HepG2 (cell line): ENCODE measurements around the gene UEVLD. TPM values are rescaled to one million over a fixed set of nuclear protein-coding genes. Genes with fewer than 3 reads are reported as not detected.
A peak's percentile ranks its signal among the peaks of the same experiment; 100 is the strongest.

Source experiments
- ATAC-seq: fragments of 200-7000 bp; cut with Tn5 transposase; 3 replicates; pipeline ENCODE4 v1.9.1; 2020; ENCODE audit warnings: mild to moderate bottlenecking, moderate library complexity
- BruUV-seq: library from RNA; stranded (reverse); fragments of 400-500 nt; replicated peaks from 2 replicates; lab custom pipeline; 2021; lab: Mats Ljungman, UMichigan
- CTCF ChIA-PET: fragments of 300-600 bp; formaldehyde crosslinking; extraction: SDS; loops from one replicate; lab custom pipeline; 2021; ENCODE audit warnings: low total read pairs, inconsistent platforms, low intra/inter-chr PET ratio; lab: Yijun Ruan, JAX
- POLR2A ChIA-PET: fragments of 350-600 bp; sonication (Branson Sonifier 250); formaldehyde crosslinking; loops from one replicate; lab custom pipeline; 2020; ENCODE audit warnings: antibody characterized with exemption, inconsistent platforms; lab: Yijun Ruan, JAX
- DNase-seq: peaks from one replicate; pipeline ENCODE4 v3.0.0-alpha.2; 2015; ENCODE audit warnings: low spot score
- FAIRE-seq: peaks from 3 replicates; lab custom pipeline; 2011; peaks lifted over from hg19 to GRCh38; lab: Jason Lieb, UNC
- H2AFZ ChIP-seq: one replicate; pipeline ENCODE4 v1.6.1; 2011; ENCODE audit warnings: low read length, inconsistent platforms
- H3K27ac ChIP-seq: fragments of 300-600 bp; 3 replicates; pipeline ENCODE4 v1.8.0; 2011; ENCODE audit warnings: mixed run types, mild to moderate bottlenecking, mixed read lengths, low read length, inconsistent platforms; ENCODE audit not compliant: insufficient read depth; ENCODE audit errors: extremely low read length
- H3K27me3 ChIP-seq, 2 experiments: fragments of 200-600 bp in 1 of 2; 2 replicates in 1 of 2; 3 replicates in 1 of 2; pipeline versions ENCODE4 v1.6.0 to v1.8.0; 2011; ENCODE audit warnings: low read length in 2 of 2, mild to moderate bottlenecking in 2 of 2, moderate library complexity in 2 of 2, inconsistent platforms in 1 of 2; ENCODE audit not compliant: insufficient read depth in 2 of 2, control insufficient read depth in 1 of 2
- H3K36me3 ChIP-seq, 2 experiments: fragments of 200-600 bp in 1 of 2; replicated peaks in 1 of 2; 2 replicates in 1 of 2; 3 replicates in 1 of 2; pipeline versions ENCODE4 v1.5.1 to v1.8.0; 2011; ENCODE audit warnings: low read length in 2 of 2, inconsistent platforms in 1 of 2; ENCODE audit not compliant: insufficient read depth in 2 of 2, control insufficient read depth in 1 of 2
- H3K4me1 ChIP-seq: 2 replicates; pipeline ENCODE4 v1.5.1; 2012; ENCODE audit warnings: low read length, inconsistent platforms; ENCODE audit not compliant: insufficient read depth
- H3K4me2 ChIP-seq: 2 replicates; pipeline ENCODE4 v1.6.0; 2011; ENCODE audit warnings: low read depth, low read length, inconsistent platforms
- H3K4me3 ChIP-seq, 3 experiments: fragments of 200-600 bp in 1 of 3; sonication (generic), shearing (Covaris generic) in 1 of 3; replicated peaks in 1 of 3; 2 replicates each; pipeline ENCODE4 v1.5.1; 2011 to 2016; ENCODE audit warnings: low read length in 3 of 3, inconsistent platforms in 2 of 3, low read depth in 2 of 3, mild to moderate bottlenecking in 2 of 3, control low read depth in 1 of 3, mixed read lengths in 1 of 3; ENCODE audit not compliant: insufficient read depth in 1 of 3
- H3K79me2 ChIP-seq: one replicate; pipeline ENCODE4 v1.6.1; 2011; ENCODE audit warnings: low read length, inconsistent platforms; ENCODE audit not compliant: insufficient read depth
- H3K9ac ChIP-seq: 2 replicates; pipeline ENCODE4 v1.6.0; 2011; ENCODE audit warnings: mild to moderate bottlenecking, low read depth, low read length, inconsistent platforms; ENCODE audit not compliant: insufficient read depth
- H3K9me3 ChIP-seq: 2 replicates; pipeline ENCODE4 v1.5.1; 2012; ENCODE audit warnings: mild to moderate bottlenecking, low read length
- H4K20me1 ChIP-seq: 2 replicates; pipeline ENCODE4 v1.6.0; 2011; ENCODE audit warnings: inconsistent platforms, mild to moderate bottlenecking, low read length, moderate library complexity; ENCODE audit not compliant: insufficient read depth
- ATF3 ChIP-seq: sonication (generic); formaldehyde crosslinking; IDR thresholded peaks from 2 replicates; pipeline ENCODE4 v1.4.0; 2020; ENCODE audit warnings: missing genetic modification reagents
- SRSF4 ChIP-seq: fragments of 200-400 bp; formaldehyde crosslinking; IDR thresholded peaks from one replicate; pipeline ENCODE4 v1.6.1; 2018; ENCODE audit warnings: mild to moderate bottlenecking, low read depth, low read length, moderate library complexity; ENCODE audit not compliant: poor library complexity, severe bottlenecking
- ZC3H4 ChIP-seq: sonication (generic); formaldehyde crosslinking; IDR thresholded peaks from 2 replicates; pipeline ENCODE4 v1.4.0; 2020; ENCODE audit warnings: missing genetic modification reagents, borderline replicate concordance
- ZNF121 ChIP-seq: sonication (generic); formaldehyde crosslinking; IDR thresholded peaks from 2 replicates; pipeline ENCODE4 v1.5.0; 2020; ENCODE audit warnings: mild to moderate bottlenecking, missing genetic modification reagents
- ZNF678 ChIP-seq: sonication (generic); formaldehyde crosslinking; IDR thresholded peaks from 2 replicates; pipeline ENCODE4 v1.4.0; 2020; ENCODE audit warnings: mild to moderate bottlenecking, missing genetic modification reagents
- WGBS: methylation state at CpG from one replicate; pipeline ENCODE4 v1.1.6; 2017; ENCODE audit warnings: low lambda C conversion rate; 5-methylcytosine and 5-hydroxymethylcytosine counted together
- in situ Hi-C: cut with HindIII; loops from 2 replicates; pipeline ENCODE4 v1.10.0; 2017; ENCODE audit warnings: low pct_unique_long_range_greater_than_20kb; ENCODE audit not compliant: extremely low pct_ligation_motif_present
- intact Hi-C: fragments of 100-400 bp; cut with micrococcal nuclease; formaldehyde crosslinking; loops from one replicate; pipeline ENCODE4 v1.10.0; 2022; ENCODE audit not compliant: unreplicated experiment
- polyA plus RNA-seq, 8 experiments: library from polyadenylated mRNA; depleted of rRNA in 3 of 8; stranded (reverse) in 7 of 8; unstranded in 1 of 8; fragments of >200 nt; fragmentation: Illumina TruSeq in 4 of 8; extraction: Trizol in 4 of 8; gene quantifications; 2 replicates each; pipeline versions ENCODE4 v1.2.1 to v1.2.3, GENCODE V29; 2011 to 2016; ENCODE audit warnings: low read depth in 4 of 8, missing spikeins in 1 of 8, mixed read lengths in 1 of 8; ENCODE audit not compliant: insufficient read depth in 1 of 8
- total RNA-seq, 5 experiments: library from RNA; depleted of rRNA; stranded (reverse); fragments of >200 nt; fragmentation: Illumina TruSeq; extraction: Trizol; gene quantifications; 2 replicates each; pipeline ENCODE4 v1.2.3, GENCODE V29; 2016; ENCODE audit warnings: low read depth in 1 of 5
- TF ChIP-seq, protein P1 (sequence below): sonication (generic); formaldehyde crosslinking; conservative IDR thresholded peaks from 2 replicates; pipeline ENCODE4 v1.4.0; 2020; ENCODE audit warnings: missing genetic modification reagents
- TF ChIP-seq, protein P2 (sequence below): sonication (generic); formaldehyde crosslinking; IDR thresholded peaks from 2 replicates; pipeline ENCODE4 v1.8.0; 2022; ENCODE audit warnings: mild to moderate bottlenecking, missing genetic modification reagents, moderate library complexity

UEVLD gene
- total and polyA plus RNA-seq, 2 of the 13 experiments (the other 11 are each of a cell fraction or from before 2014, with no cell fraction given): 5.7 to 13.7 TPM

DNA sequence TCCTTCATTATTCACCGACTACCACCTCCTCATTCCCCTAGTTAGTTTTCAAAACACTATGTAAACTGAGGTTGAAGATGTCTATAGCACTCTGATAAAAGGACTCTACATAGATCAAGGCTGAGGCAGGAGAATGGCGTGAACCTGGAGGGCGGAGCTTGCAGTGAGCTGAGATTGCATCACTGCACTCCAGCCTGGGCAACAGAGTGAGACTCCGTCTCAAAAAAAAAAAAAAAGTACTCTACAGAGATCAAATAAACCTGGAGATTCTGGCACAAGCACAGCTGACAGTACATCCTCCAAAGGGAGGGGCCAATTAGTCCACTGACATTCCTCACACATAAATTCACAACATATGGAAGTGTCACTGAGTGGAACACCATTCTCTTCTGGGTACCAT is 92.8 kb downstream of the UEVLD start:
- 97% methylated on average over 4 of the region's 4 CpGs for WGBS
- CTCF ChIA-PET: no interaction called here
- TF ChIP-seq ZNF121 (CRISPR knock-in tag) (peak; percentile 51), ZC3H4 (CRISPR knock-in tag) (no peak)
- TF ChIP-seq, protein P1, sequence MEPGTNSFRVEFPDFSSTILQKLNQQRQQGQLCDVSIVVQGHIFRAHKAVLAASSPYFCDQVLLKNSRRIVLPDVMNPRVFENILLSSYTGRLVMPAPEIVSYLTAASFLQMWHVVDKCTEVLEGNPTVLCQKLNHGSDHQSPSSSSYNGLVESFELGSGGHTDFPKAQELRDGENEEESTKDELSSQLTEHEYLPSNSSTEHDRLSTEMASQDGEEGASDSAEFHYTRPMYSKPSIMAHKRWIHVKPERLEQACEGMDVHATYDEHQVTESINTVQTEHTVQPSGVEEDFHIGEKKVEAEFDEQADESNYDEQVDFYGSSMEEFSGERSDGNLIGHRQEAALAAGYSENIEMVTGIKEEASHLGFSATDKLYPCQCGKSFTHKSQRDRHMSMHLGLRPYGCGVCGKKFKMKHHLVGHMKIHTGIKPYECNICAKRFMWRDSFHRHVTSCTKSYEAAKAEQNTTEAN: no peak

GRCh38 chr11:18495271-18495670 is 93.3 kb downstream of the UEVLD start:
- Histone ChIP-seq H3K27ac (no peak overlapping the region), H3K9ac (no peak overlapping the region), H4K20me1 (no peaks in the 10 kb centered on the region), H3K79me2 (no peaks in the 10 kb centered on the region), H3K27me3 (no peaks in the 10 kb centered on the region; a peak in 1 of 5 replicates), H2AFZ (no peak overlapping the region), H3K9me3 (no peaks in the 10 kb centered on the region), H3K36me3 (peaks cover 12 to 60% of the 10 kb centered on the region in 2 experiments), H3K4me3 (no peak overlapping the region), H3K4me2 (no peak overlapping the region), H3K4me1 (peaks cover 7% of the 10 kb centered on the region; the same call in 1 of the 2 replicates)
- BruUV-seq: no TSS peak
- no peak for DNase-seq
- TF ChIP-seq, protein P2, sequence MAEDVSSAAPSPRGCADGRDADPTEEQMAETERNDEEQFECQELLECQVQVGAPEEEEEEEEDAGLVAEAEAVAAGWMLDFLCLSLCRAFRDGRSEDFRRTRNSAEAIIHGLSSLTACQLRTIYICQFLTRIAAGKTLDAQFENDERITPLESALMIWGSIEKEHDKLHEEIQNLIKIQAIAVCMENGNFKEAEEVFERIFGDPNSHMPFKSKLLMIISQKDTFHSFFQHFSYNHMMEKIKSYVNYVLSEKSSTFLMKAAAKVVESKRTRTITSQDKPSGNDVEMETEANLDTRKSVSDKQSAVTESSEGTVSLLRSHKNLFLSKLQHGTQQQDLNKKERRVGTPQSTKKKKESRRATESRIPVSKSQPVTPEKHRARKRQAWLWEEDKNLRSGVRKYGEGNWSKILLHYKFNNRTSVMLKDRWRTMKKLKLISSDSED (CRISPR knock-in tag): no peak
- TF ChIP-seq ZNF678 (CRISPR knock-in tag) (no peak), SRSF4 (no peak), ATF3 (CRISPR knock-in tag) (no peak)
- intact Hi-C loops: no loop called here
- ATAC-seq: no peak
- in situ Hi-C loops: no loop called here
- ChIA-PET POLR2A (no interaction called here), CTCF (no interaction called here)
- no peak for FAIRE-seq

More for the DNA sequence above, 92.8 kb downstream of the UEVLD start:
- Histone ChIP-seq H3K36me3 (peaks cover 12 to 60% of the 10 kb centered on the region in 2 experiments), H3K4me2 (no peak overlapping the region), H3K9ac (no peak overlapping the region), H3K79me2 (no peaks in the 10 kb centered on the region), H4K20me1 (no peaks in the 10 kb centered on the region), H3K4me1 (peaks cover 7% of the 10 kb centered on the region; the same call in 1 of the 2 replicates), H3K4me3 (no peak overlapping the region), H3K9me3 (no peaks in the 10 kb centered on the region), H2AFZ (no peak overlapping the region), H3K27ac (no peak overlapping the region), H3K27me3 (no peaks in the 10 kb centered on the region; a peak in 1 of 5 replicates)
- ATAC-seq (no peak), DNase-seq (no peak), FAIRE-seq (no peak)
- POLR2A ChIA-PET: no interaction called here
- no TSS peak for BruUV-seq
- in situ Hi-C loops (no loop called here), intact Hi-C loops (no loop called here)
